H1 (cell line): ENCODE data around the gene GPR25. TPM values are rescaled to one million over a fixed set of nuclear protein-coding genes. Genes with fewer than 3 reads are reported as not detected.
A peak's percentile ranks its signal among the peaks of the same experiment; 100 is the strongest.

Experiments
- CTCF ChIA-PET: fragments of 300-600 bp; sonication (Branson Sonifier 250); formaldehyde crosslinking; loops from one replicate; lab custom pipeline; 2021; ENCODE audit not compliant: partially characterized antibody; lab: Charles Lee
- POLR2A ChIA-PET: fragments of 300-600 bp; sonication (Branson Sonifier 250); formaldehyde crosslinking; loops from one replicate; lab custom pipeline; 2021; ENCODE audit warnings: inconsistent platforms; ENCODE audit not compliant: partially characterized antibody; lab: Charles Lee
- DNase-seq, 2 experiments: peaks; one replicate each; pipeline versions ENCODE4 v3.0.0 to v3.0.0-alpha.2; 2010 to 2022; ENCODE audit warnings: low spot score in 2 of 2, low read depth in 1 of 2, mixed read lengths in 1 of 2
- FAIRE-seq: peaks from 2 replicates; lab custom pipeline; 2011; peaks lifted over from hg19 to GRCh38; lab: Jason Lieb, UNC
- H2AFZ ChIP-seq: 2 replicates; pipeline ENCODE4 v1.8.1; 2012; ENCODE audit warnings: low read length, inconsistent platforms
- H2AK5ac ChIP-seq: 2 replicates; pipeline ENCODE4 v1.6.1; 2013; ENCODE audit warnings: low read depth, low read length
- H2BK120ac ChIP-seq: replicated peaks from 2 replicates; pipeline ENCODE3; 2013; ENCODE audit warnings: low read depth, low read length, inconsistent platforms
- H2BK12ac ChIP-seq: 2 replicates; pipeline ENCODE4 v1.6.1; 2013; ENCODE audit warnings: low read depth, low read length
- H2BK15ac ChIP-seq: 2 replicates; pipeline ENCODE4 v1.6.1; 2013; ENCODE audit warnings: low read length
- H2BK20ac ChIP-seq: 2 replicates; pipeline ENCODE4 v1.6.1; 2013; ENCODE audit warnings: low read length
- H2BK5ac ChIP-seq: 2 replicates; pipeline ENCODE4 v1.6.1; 2013; ENCODE audit warnings: low read depth, low read length
- H3K14ac ChIP-seq: 2 replicates; pipeline ENCODE4 v1.6.1; 2013; ENCODE audit warnings: inconsistent platforms; ENCODE audit not compliant: insufficient read length
- H3K18ac ChIP-seq: 2 replicates; pipeline ENCODE4 v1.6.1; 2013; ENCODE audit warnings: low read length; ENCODE audit errors: extremely low read depth
- H3K23ac ChIP-seq: 2 replicates; pipeline ENCODE4 v1.6.1; 2013; ENCODE audit warnings: inconsistent platforms; ENCODE audit not compliant: insufficient read length
- H3K23me2 ChIP-seq: 2 replicates; pipeline ENCODE4 v1.6.1; 2013; ENCODE audit warnings: low read depth, low read length
- H3K27ac ChIP-seq: 2 replicates; pipeline ENCODE4 v1.6.1; 2011; ENCODE audit warnings: low read depth, low read length, inconsistent platforms
- H3K27me3 ChIP-seq, 4 experiments: replicated peaks in 1 of 4; 1 replicate in 1 of 4; 2 replicates in 3 of 4; pipeline versions ENCODE4 v1.6.1 to v1.8.1; 2011 to 2013; ENCODE audit warnings: low read length in 3 of 4, mild to moderate bottlenecking in 3 of 4, inconsistent platforms in 2 of 4, mixed read lengths in 2 of 4, moderate library complexity in 1 of 4; ENCODE audit not compliant: control insufficient read depth in 3 of 4, insufficient read depth in 3 of 4; ENCODE audit errors: extremely low read depth in 1 of 4
- H3K36me3 ChIP-seq, 4 experiments: 2 replicates each; pipeline versions ENCODE4 v1.6.1 to v1.8.1; 2011 to 2013; ENCODE audit warnings: mild to moderate bottlenecking in 4 of 4, low read length in 3 of 4, moderate library complexity in 2 of 4, control low read depth in 1 of 4, inconsistent platforms in 1 of 4; ENCODE audit not compliant: insufficient read depth in 4 of 4, control insufficient read depth in 2 of 4
- H3K4ac ChIP-seq: replicated peaks from 2 replicates; pipeline ENCODE3; 2013; ENCODE audit warnings: low read length, low read depth, mixed read lengths, inconsistent platforms; ENCODE audit not compliant: insufficient read length
- H3K4me1 ChIP-seq, 4 experiments: replicated peaks in 1 of 4; 1 replicate in 1 of 4; 2 replicates in 3 of 4; pipeline versions ENCODE4 v1.6.1 to v1.8.1; 2011 to 2013; ENCODE audit warnings: low read length in 3 of 4, inconsistent platforms in 2 of 4, mixed read lengths in 1 of 4; ENCODE audit not compliant: insufficient read depth in 4 of 4, control insufficient read depth in 3 of 4
- H3K4me2 ChIP-seq, 2 experiments: 2 replicates each; pipeline versions ENCODE4 v1.6.1 to v1.8.1; 2011 to 2013; ENCODE audit warnings: low read depth in 2 of 2, low read length in 2 of 2, control low read depth in 1 of 2, inconsistent platforms in 1 of 2, mild to moderate bottlenecking in 1 of 2; ENCODE audit not compliant: insufficient read depth in 1 of 2
- H3K4me3 ChIP-seq, 4 experiments: fragments of 200-600, 300-600 bp in 1 of 4; sonication (generic), shearing (Covaris generic), sonication (Bioruptor Twin) in 1 of 4; 2 replicates each; pipeline versions ENCODE4 v1.5.1 to v1.8.1; 2011 to 2016; ENCODE audit warnings: low read length in 4 of 4, low read depth in 3 of 4, control low read depth in 2 of 4, inconsistent platforms in 2 of 4, mild to moderate bottlenecking in 2 of 4, mixed read lengths in 1 of 4, moderate library complexity in 1 of 4; ENCODE audit not compliant: insufficient read depth in 2 of 4; ENCODE audit errors: extremely low read depth in 1 of 4
- H3K56ac ChIP-seq: replicated peaks from 2 replicates; pipeline ENCODE3; 2013; ENCODE audit warnings: low read depth, mild to moderate bottlenecking, mixed read lengths, low read length, inconsistent platforms; ENCODE audit not compliant: insufficient read length
- H3K79me1 ChIP-seq: 2 replicates; pipeline ENCODE4 v1.6.1; 2013; ENCODE audit warnings: low read depth, low read length, control low read depth
- H3K79me2 ChIP-seq, 2 experiments: 2 replicates each; pipeline versions ENCODE4 v1.6.1 to v1.8.1; 2012 to 2013; ENCODE audit warnings: low read length in 2 of 2, mild to moderate bottlenecking in 2 of 2, inconsistent platforms in 1 of 2; ENCODE audit not compliant: insufficient read depth in 2 of 2, control insufficient read depth in 1 of 2
- H3K9ac ChIP-seq, 4 experiments: replicated peaks in 1 of 4; 1 replicate in 1 of 4; 2 replicates in 3 of 4; pipeline versions ENCODE4 v1.6.1 to v1.8.1; 2011 to 2013; ENCODE audit warnings: low read depth in 3 of 4, low read length in 3 of 4, control low read depth in 2 of 4, mild to moderate bottlenecking in 2 of 4, moderate library complexity in 2 of 4, inconsistent platforms in 1 of 4; ENCODE audit errors: extremely low read depth in 1 of 4
- H3K9me3 ChIP-seq, 2 experiments: 2 replicates each; pipeline versions ENCODE4 v1.6.1 to v1.8.1; 2012 to 2013; ENCODE audit warnings: mild to moderate bottlenecking in 2 of 2, moderate library complexity in 2 of 2, control low read depth in 1 of 2, inconsistent platforms in 1 of 2, low read depth in 1 of 2, low read length in 1 of 2, mixed read lengths in 1 of 2; ENCODE audit not compliant: insufficient read depth in 2 of 2
- H4K20me1 ChIP-seq, 2 experiments: replicated peaks in 1 of 2; 2 replicates each; pipeline versions ENCODE3 to v1.8.1; 2011 to 2013; ENCODE audit warnings: inconsistent platforms in 2 of 2, low read length in 2 of 2, mild to moderate bottlenecking in 1 of 2; ENCODE audit not compliant: insufficient read depth in 2 of 2, control insufficient read depth in 1 of 2
- H4K5ac ChIP-seq: 2 replicates; pipeline ENCODE4 v1.6.1; 2013; ENCODE audit warnings: low read length, low read depth, mixed read lengths, inconsistent platforms; ENCODE audit not compliant: insufficient read length
- H4K8ac ChIP-seq: 2 replicates; pipeline ENCODE4 v1.8.0; 2013; ENCODE audit warnings: mild to moderate bottlenecking, moderate library complexity, low read length, inconsistent platforms; ENCODE audit not compliant: insufficient read depth; ENCODE audit errors: extremely low read depth
- H4K91ac ChIP-seq: replicated peaks from 2 replicates; pipeline ENCODE3; 2013; ENCODE audit warnings: low read length, mixed read lengths, inconsistent platforms; ENCODE audit not compliant: insufficient read length
- BCL11A ChIP-seq, 2 experiments: IDR thresholded peaks; one replicate each; pipeline ENCODE4 v1.6.1; 2011; ENCODE audit warnings: low read depth in 2 of 2, low read length in 2 of 2, mild to moderate bottlenecking in 2 of 2
- BRCA1 ChIP-seq: IDR thresholded peaks from 2 replicates; pipeline ENCODE4 v1.6.1; 2012; ENCODE audit warnings: low read depth, low read length, improper control_type of control experiment
- CEBPB ChIP-seq: IDR thresholded peaks from 2 replicates; pipeline ENCODE4 v1.6.1; 2012; ENCODE audit warnings: low read depth, low read length
- CHD1 ChIP-seq: IDR thresholded peaks from 2 replicates; pipeline ENCODE4 v1.6.1; 2012; ENCODE audit warnings: low read depth, low read length, improper control_type of control experiment
- CHD2 ChIP-seq: IDR thresholded peaks from 2 replicates; pipeline ENCODE4 v1.6.1; 2012; ENCODE audit warnings: low read length, improper control_type of control experiment
- CTBP2 ChIP-seq: IDR thresholded peaks from 2 replicates; pipeline ENCODE4 v1.7.0; 2011; ENCODE audit warnings: borderline replicate concordance, mild to moderate bottlenecking, moderate library complexity, mixed read lengths, low read length; ENCODE audit not compliant: insufficient read depth, insufficient read length
- PHF8 ChIP-seq: fragments of 200-600 bp; sonication (generic); conservative IDR thresholded peaks from 2 replicates; pipeline ENCODE4 v1.7.1; 2012; ENCODE audit warnings: low read depth, mild to moderate bottlenecking, inconsistent platforms, low read length, moderate library complexity
- POLR2A ChIP-seq, 2 experiments: IDR thresholded peaks; 1 replicate in 1 of 2; 2 replicates in 1 of 2; pipeline ENCODE4 v1.6.1; 2011; ENCODE audit warnings: low read depth in 2 of 2, low read length in 2 of 2, mild to moderate bottlenecking in 2 of 2; ENCODE audit errors: control extremely low read depth in 1 of 2
- POLR2AphosphoS5 ChIP-seq: IDR thresholded peaks from 2 replicates; pipeline ENCODE4 v1.6.1; 2011; ENCODE audit warnings: low read depth, low read length
- SP1 ChIP-seq: IDR thresholded peaks from 2 replicates; pipeline ENCODE4 v1.6.1; 2011; ENCODE audit warnings: low read depth, low read length
- SP2 ChIP-seq: IDR thresholded peaks from 2 replicates; pipeline ENCODE4 v1.6.1; 2012; ENCODE audit warnings: mild to moderate bottlenecking, low read length, inconsistent platforms
- SUZ12 ChIP-seq: fragments of 200-600 bp; sonication (generic); IDR thresholded peaks from 2 replicates; pipeline ENCODE4 v1.6.1; 2012; ENCODE audit warnings: mild to moderate bottlenecking, inconsistent platforms, low read length, moderate library complexity, mixed read lengths
- TBP ChIP-seq: IDR thresholded peaks from 2 replicates; pipeline ENCODE4 v1.6.1; 2011; ENCODE audit warnings: low read depth, low read length, improper control_type of control experiment
- ZNF274 ChIP-seq: IDR thresholded peaks from 2 replicates; pipeline ENCODE4 v1.7.0; 2012; ENCODE audit warnings: low read length, borderline replicate concordance; ENCODE audit errors: extremely low read depth
- WGBS, 2 experiments: shearing (Covaris generic) in 1 of 2; methylation state at CpG; one replicate each; pipeline versions ENCODE4 v1.1.6 to v1.1.7; 2013 to 2015; ENCODE audit warnings: low lambda C conversion rate in 2 of 2, mixed read lengths in 2 of 2, inconsistent platforms in 1 of 2, low coverage in 1 of 2, missing lambda C conversion rate in 1 of 2; ENCODE audit not compliant: insufficient replicate concordance in 2 of 2, insufficient coverage in 1 of 2, insufficient read length in 1 of 2; ENCODE audit errors: extremely low coverage in 1 of 2, missing lambda C conversion rate in 1 of 2; 5-methylcytosine and 5-hydroxymethylcytosine counted together
- polyA plus RNA-seq, 7 experiments: library from polyadenylated mRNA; depleted of rRNA in 3 of 7; stranded (reverse) in 5 of 7; unstranded in 2 of 7; fragments of >200 nt in 5 of 7; fragments of 200-250 nt in 2 of 7; gene quantifications; 1 replicate in 5 of 7; 2 replicates in 1 of 7; 4 replicates in 1 of 7; pipeline versions ENCODE4 v1.2.1 to v1.2.3, GENCODE V29; 2011 to 2013; ENCODE audit warnings: missing spikeins in 2 of 7, mixed read lengths in 2 of 7
- total RNA-seq: library from RNA; stranded (reverse); fragmentation: NEBNext Ultra II Directional; extraction: Animal tissue kit (Norgen Biotek cat#: 25700); gene quantifications from 2 replicates; pipeline ENCODE4 v1.2.1, GENCODE V29; 2021

Gene GPR25
- total and polyA plus RNA-seq, 2 of the 8 experiments (the other 6 are each of a cell fraction or from before 2014, with no cell fraction given) = not detected

- H3K23me2 ChIP-seq = no peaks in the 10 kb centered on the region
- peak overlapping the region; percentile 68 for H4K8ac ChIP-seq
- H2BK120ac ChIP-seq = no peak overlapping the region
- TF ChIP-seq CHD2 (no peak), ZNF274 (no peak), SUZ12 (no peak), SP2 (no peak), BRCA1 (no peak), CHD1 (no peak), TBP (no peak), CTBP2 (no peak), CEBPB (no peak), SP1 (no peak), PHF8 (no peak), BCL11A (IDR thresholded peaks at IDR 0.05; ENCODE audit: low read depth in 2 of 2, low read length in 2 of 2) (no peak), POLR2AphosphoS5 (no peak), POLR2A (IDR thresholded peaks at IDR 0.05; ENCODE audit: control extremely low read depth in 1 of 2, low read depth in 2 of 2, low read length in 2 of 2) (no peak)
- H3K56ac ChIP-seq = no peak overlapping the region
- H3K4ac ChIP-seq = no peak overlapping the region
- DNase-seq (no peak), FAIRE-seq (no peak)
- no peak overlapping the region for H3K9ac ChIP-seq
- no peaks in the 10 kb centered on the region for H3K79me2 ChIP-seq
- H3K27ac ChIP-seq = no peak overlapping the region
- H3K27me3 ChIP-seq = no peaks in the 10 kb centered on the region
- H2BK5ac ChIP-seq = no peak overlapping the region
- no peaks in the 10 kb centered on the region for H3K9me3 ChIP-seq
- CTCF ChIA-PET = interaction anchor here (0.7 to 1.4 kb wide), 4 partner anchors 10 to 34 kb away, joined by 4 to 5 read pairs (median 4); no protein-coding TSS in a partner anchor
- 0 out of 7 replicates have a peak, but pooled peaks cover 0 to 3% (median 0%) of the 10 kb centered on the region in 4 experiments for H3K4me1 ChIP-seq
- H3K18ac ChIP-seq = no peak overlapping the region
- no peak overlapping the region for H3K4me2 ChIP-seq
- H2BK12ac ChIP-seq = no peak overlapping the region
- no peak overlapping the region for H3K23ac ChIP-seq
- no peak overlapping the region for H4K5ac ChIP-seq
- H4K91ac ChIP-seq = no peak overlapping the region
- WGBS, 2 experiments = 96% methylated on average over 22 of the region's 24 CpGs; no CpG with 5 or more reads in 1 of the 2 experiments
- no peak overlapping the region for H3K14ac ChIP-seq
- no peaks in the 10 kb centered on the region for H3K79me1 ChIP-seq
- peaks cover 0 to 5% of the 10 kb centered on the region in 2 experiments for H4K20me1 ChIP-seq
- H3K4me3 ChIP-seq = no peak overlapping the region
- no peak overlapping the region for H2BK15ac ChIP-seq
- H3K36me3 ChIP-seq = peaks cover 25 to 64% (median 48%) of the 10 kb centered on the region in 4 experiments; a peak in 7 of 8 replicates
- no peak overlapping the region for H2AK5ac ChIP-seq
- H2AFZ ChIP-seq = no peak overlapping the region
- no peak overlapping the region for H2BK20ac ChIP-seq
- POLR2A ChIA-PET = interaction anchor here (2.7 to 15.2 kb wide), 2 partner anchors 11 to 18 kb away, joined by 13 to 208 read pairs; partner anchors contain the start of gene INAVA
Observed at GRCh38 chr1:200911361-200911760, 38.6 kb downstream of the GPR25 start.
